Natural killer cell (primary cell): ENCODE data around the gene ITSN2. TPM values are rescaled to one million over a fixed set of nuclear protein-coding genes. Genes with fewer than 3 reads are reported as not detected.

Experiments
- ATAC-seq, 3 donors: fragments of 150-1000 bp in 2 of 3; fragments of 200-7000 bp in 1 of 3; cut with Tn5 transposase; 1 replicate in 1 of 3; 2 replicates in 2 of 3; pipeline ENCODE4 v1.10.0; 2021; ENCODE audit warnings: mild to moderate bottlenecking in 2 of 3, moderate library complexity in 2 of 3
- DNase-seq, 2 donors: peaks; one replicate each; pipeline versions ENCODE4 v3.0.0 to v3.0.0-alpha.2; 2013 to 2021; ENCODE audit warnings: mixed read lengths in 1 of 2
- H3K27ac ChIP-seq: one replicate; pipeline ENCODE4 v1.5.1; 2013; ENCODE audit warnings: mild to moderate bottlenecking, low read length
- H3K27me3 ChIP-seq: one replicate; pipeline ENCODE4 v1.6.1; 2013; ENCODE audit warnings: low read length; ENCODE audit not compliant: control insufficient read depth, insufficient read depth
- H3K36me3 ChIP-seq: one replicate; pipeline ENCODE4 v1.6.1; 2013; ENCODE audit warnings: low read length; ENCODE audit not compliant: control insufficient read depth, insufficient read depth
- H3K4me1 ChIP-seq: one replicate; pipeline ENCODE4 v1.6.1; 2013; ENCODE audit warnings: low read length; ENCODE audit not compliant: control insufficient read depth, insufficient read depth
- H3K4me3 ChIP-seq: one replicate; pipeline ENCODE4 v1.5.1; 2013; ENCODE audit warnings: low read length
- H3K9me3 ChIP-seq: one replicate; pipeline ENCODE4 v1.6.1; 2013; ENCODE audit warnings: low read length; ENCODE audit not compliant: control insufficient read depth, insufficient read depth
- H3K27ac Mint-ChIP-seq, 2 donors: one replicate each; pipeline ENCODE4 v1.8.0; 2022; ENCODE audit warnings: mild to moderate bottlenecking in 2 of 2, mixed read lengths in 2 of 2, moderate library complexity in 1 of 2
- H3K27me3 Mint-ChIP-seq, 2 donors: one replicate each; pipeline ENCODE4 v1.8.0; 2022; ENCODE audit warnings: low read depth in 2 of 2, mixed read lengths in 2 of 2
- H3K36me3 Mint-ChIP-seq: one replicate; pipeline ENCODE4 v1.8.0; 2022; ENCODE audit warnings: mixed read lengths
- H3K4me1 Mint-ChIP-seq, 2 donors: one replicate each; pipeline ENCODE4 v1.8.0; 2022; ENCODE audit warnings: mixed read lengths in 2 of 2
- H3K4me3 Mint-ChIP-seq: one replicate; pipeline ENCODE4 v1.8.0; 2022; ENCODE audit warnings: mild to moderate bottlenecking, moderate library complexity, mixed read lengths
- H3K9me3 Mint-ChIP-seq, 2 donors: one replicate each; pipeline ENCODE4 v1.8.0; 2022; ENCODE audit warnings: mixed read lengths in 2 of 2
- WGBS: methylation state at CpG from one replicate; pipeline ENCODE4 v1.1.7; 2013; ENCODE audit warnings: missing lambda C conversion rate; ENCODE audit not compliant: insufficient coverage; 5-methylcytosine and 5-hydroxymethylcytosine counted together
- intact Hi-C: fragments of 100-400 bp; cut with micrococcal nuclease; formaldehyde crosslinking; loops from one replicate; pipeline ENCODE4 v1.14.2; 2022
- total RNA-seq, 4 donors: library from RNA; stranded (reverse); fragments of 120-200 nt in 1 of 4; gene quantifications; one replicate each; pipeline versions ENCODE4 v1.2.3 to v1.2.4, GENCODE V29; 2013 to 2022
- TF ChIP-seq, protein P1 (sequence below): fragments of 200-600 bp; IDR thresholded peaks from one replicate; pipeline ENCODE4 v1.8.0; 2022; ENCODE audit warnings: antibody characterized with exemption

Gene ITSN2
- total RNA-seq, 3 donors from 2014 or later (not counting 1 experiment from before 2014, with no cell fraction given), result 101 to 118 (median 115) TPM

DNA sequence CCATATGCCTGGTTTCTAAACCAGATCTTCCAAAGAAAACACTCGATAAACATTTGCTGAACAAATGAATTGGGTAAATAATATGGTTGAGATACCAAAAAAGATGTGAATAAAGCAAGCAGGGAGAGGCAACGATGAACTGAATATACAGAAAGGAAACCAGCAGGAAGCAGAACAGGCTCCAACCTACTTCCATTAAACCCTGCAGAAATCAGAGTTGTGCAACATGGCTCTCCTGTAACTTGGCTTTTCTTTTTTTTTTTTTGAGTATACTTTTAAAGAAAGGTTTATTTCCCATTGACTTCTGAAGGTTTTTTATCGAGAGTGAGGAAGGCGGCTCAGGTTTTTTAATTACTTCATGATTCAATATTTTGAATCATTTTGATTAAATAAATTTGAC, 23.5 kb downstream of the ITSN2 start:
- Histone ChIP-seq H3K27me3 (no peaks in the 10 kb centered on the region), H3K4me3 (no peak overlapping the region), H3K4me1 (peaks cover 15% of the 10 kb centered on the region), H3K27ac (no peak overlapping the region), H3K9me3 (no peaks in the 10 kb centered on the region), H3K36me3 (no peaks in the 10 kb centered on the region)
- WGBS, result 14% methylated on average over 1 of the region's 4 CpGs
- Mint-ChIP-seq H3K36me3 (no peaks in the 10 kb centered on the region), H3K27ac (peak overlapping the region; percentile 6), H3K4me1 (peaks cover 64 to 77% of the 10 kb centered on the region in 2 donors), H3K9me3 (no peaks in the 10 kb centered on the region), H3K4me3 (peak overlapping the region; percentile 14), H3K27me3 (no peaks in the 10 kb centered on the region)
- TF ChIP-seq, protein P1, sequence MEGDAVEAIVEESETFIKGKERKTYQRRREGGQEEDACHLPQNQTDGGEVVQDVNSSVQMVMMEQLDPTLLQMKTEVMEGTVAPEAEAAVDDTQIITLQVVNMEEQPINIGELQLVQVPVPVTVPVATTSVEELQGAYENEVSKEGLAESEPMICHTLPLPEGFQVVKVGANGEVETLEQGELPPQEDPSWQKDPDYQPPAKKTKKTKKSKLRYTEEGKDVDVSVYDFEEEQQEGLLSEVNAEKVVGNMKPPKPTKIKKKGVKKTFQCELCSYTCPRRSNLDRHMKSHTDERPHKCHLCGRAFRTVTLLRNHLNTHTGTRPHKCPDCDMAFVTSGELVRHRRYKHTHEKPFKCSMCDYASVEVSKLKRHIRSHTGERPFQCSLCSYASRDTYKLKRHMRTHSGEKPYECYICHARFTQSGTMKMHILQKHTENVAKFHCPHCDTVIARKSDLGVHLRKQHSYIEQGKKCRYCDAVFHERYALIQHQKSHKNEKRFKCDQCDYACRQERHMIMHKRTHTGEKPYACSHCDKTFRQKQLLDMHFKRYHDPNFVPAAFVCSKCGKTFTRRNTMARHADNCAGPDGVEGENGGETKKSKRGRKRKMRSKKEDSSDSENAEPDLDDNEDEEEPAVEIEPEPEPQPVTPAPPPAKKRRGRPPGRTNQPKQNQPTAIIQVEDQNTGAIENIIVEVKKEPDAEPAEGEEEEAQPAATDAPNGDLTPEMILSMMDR, result no peak
- ATAC-seq (no peak), DNase-seq (no peak)
- intact Hi-C loops, result no loop called here

DNA sequence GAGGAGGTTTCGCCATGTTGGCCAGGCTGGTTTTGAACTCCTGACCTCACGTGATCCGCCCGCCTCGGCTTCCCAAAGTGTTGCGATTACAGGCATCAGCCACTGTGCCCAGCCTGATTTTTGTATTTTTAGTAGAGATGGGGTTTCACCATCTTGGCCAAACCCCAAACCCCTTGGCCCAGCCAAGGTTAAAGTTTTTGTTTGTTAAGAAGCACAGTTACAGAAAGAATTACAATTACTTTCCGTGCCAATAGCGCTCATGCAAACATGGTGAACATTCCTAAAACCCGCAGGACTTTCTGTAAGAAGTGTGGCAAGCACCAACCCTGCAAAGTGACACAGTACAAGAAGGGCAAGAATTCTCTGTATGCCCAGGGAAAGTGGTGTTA, 26.1 kb downstream of the ITSN2 start:
- H3K36me3 ChIP-seq, result no peaks in the 10 kb centered on the region

DNA sequence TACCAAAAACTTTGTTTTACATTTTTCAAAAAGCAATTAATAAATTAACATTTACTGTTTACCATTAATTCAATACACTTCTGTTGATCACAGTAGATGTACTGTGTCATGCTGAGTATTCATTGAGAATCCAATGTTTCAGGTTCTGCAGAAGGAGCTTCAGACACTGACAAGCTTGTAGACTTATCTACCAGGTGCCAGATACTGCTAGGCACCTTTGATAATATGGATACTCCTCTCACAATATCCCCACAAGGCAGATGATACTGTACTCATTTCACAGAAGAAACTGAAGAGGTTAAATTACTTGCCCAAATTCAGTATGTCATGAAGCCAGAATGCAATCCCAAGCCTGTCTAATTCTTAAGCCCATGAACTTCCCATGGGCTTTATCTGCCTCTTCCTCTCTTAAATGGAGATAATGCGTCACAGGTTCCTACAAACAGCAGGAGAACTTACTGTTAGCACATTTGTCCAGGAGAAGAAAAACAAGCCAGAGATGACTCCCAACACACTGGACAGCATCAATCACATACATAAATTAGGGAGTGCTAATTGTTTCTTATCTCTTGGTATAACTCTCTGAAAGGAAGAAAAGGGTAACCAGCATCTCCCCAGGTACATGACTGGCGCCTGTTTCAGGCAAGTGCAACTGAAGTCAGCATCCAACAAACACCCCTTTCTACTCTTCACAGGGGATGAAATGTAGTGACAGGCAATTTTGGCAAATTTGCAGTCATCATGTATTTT, 27.4 kb downstream of the ITSN2 start:
- Mint-ChIP-seq H3K4me3 (no peak overlapping the region), H3K9me3 (no peaks in the 10 kb centered on the region), H3K27ac (peak overlapping the region; percentile 41 to 70), H3K36me3 (no peaks in the 10 kb centered on the region), H3K4me1 (peaks cover 50 to 65% of the 10 kb centered on the region in 2 donors), H3K27me3 (no peaks in the 10 kb centered on the region)
- Histone ChIP-seq H3K27me3 (no peaks in the 10 kb centered on the region), H3K27ac (no peak overlapping the region), H3K9me3 (no peaks in the 10 kb centered on the region), H3K36me3 (no peaks in the 10 kb centered on the region), H3K4me3 (no peak overlapping the region), H3K4me1 (peaks cover 36% of the 10 kb centered on the region)
- ATAC-seq (no peak), DNase-seq (no peak)
- intact Hi-C loops, result no loop called here
- TF ChIP-seq, protein P1, result no peak
- 88% methylated on average over 1 of the region's 2 CpGs for WGBS

More for the DNA sequence above, 26.1 kb downstream of the ITSN2 start:
- WGBS, result 82% methylated on average over 8 of the region's 9 CpGs
- H3K9me3 ChIP-seq, result no peaks in the 10 kb centered on the region
- no peaks in the 10 kb centered on the region for H3K27me3 ChIP-seq
- Mint-ChIP-seq H3K27me3 (no peaks in the 10 kb centered on the region), H3K4me3 (no peak overlapping the region), H3K27ac (peak overlapping the region in 1 of 2 donors; percentile 5), H3K4me1 (peaks cover 57 to 69% of the 10 kb centered on the region in 2 donors), H3K36me3 (no peaks in the 10 kb centered on the region), H3K9me3 (no peaks in the 10 kb centered on the region)
- TF ChIP-seq, protein P1, result no peak
- H3K4me3 ChIP-seq, result no peak overlapping the region
- ATAC-seq, result no peak
- intact Hi-C loops, result no loop called here
- H3K4me1 ChIP-seq, result peaks cover 31% of the 10 kb centered on the region
- no peak for DNase-seq
- no peak overlapping the region for H3K27ac ChIP-seq
